HG03159 (cell line): ENCODE results near the gene GLI1.
"Not testable (repeated sequence)": the region's sequence is repeated elsewhere in the genome, so short reads cannot be mapped to it uniquely, and the experiment has no call there.

ENCODE experiments used
- ATAC-seq: cut with Tn5 transposase; IDR thresholded peaks from one replicate; pipeline ENCODE4 v1.9.1; 2021; ENCODE audit warnings: mild to moderate bottlenecking, moderate library complexity; ENCODE audit not compliant: unreplicated experiment

The GLI1 gene

DNA sequence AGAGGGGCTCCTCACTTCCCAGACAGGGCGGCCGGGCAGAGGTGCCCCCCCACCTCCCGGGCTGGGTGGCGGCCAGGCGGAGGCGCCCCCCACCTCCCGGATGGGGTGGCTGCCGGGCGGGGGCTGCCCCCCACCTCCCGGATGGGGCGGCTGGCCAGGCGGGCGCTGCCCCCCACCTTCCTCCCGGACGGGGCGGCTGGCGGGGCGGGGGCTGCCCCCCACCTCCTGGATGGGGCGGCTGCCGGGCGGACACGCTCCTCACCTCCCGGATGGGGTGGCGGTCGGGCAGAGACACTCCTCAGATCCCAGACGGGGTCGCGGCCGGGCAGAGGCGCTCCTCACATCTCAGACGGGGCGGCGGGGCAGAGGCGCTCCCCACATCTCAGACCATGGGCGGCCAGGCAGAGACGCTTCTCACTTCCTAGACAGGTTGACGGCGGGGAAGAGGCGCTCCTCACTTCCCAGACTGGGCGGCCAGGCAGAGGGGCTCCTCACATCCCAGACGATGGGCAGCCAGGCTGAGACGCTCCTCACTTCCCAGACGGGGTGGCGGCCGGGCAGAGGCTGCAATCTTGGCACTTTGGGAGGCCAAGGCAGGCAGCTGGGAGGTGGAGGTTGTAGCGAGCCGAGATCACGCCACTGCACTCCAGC lies 35.6 kb downstream of the GLI1 start:
- not testable (repeated sequence) for ATAC-seq

DNA sequence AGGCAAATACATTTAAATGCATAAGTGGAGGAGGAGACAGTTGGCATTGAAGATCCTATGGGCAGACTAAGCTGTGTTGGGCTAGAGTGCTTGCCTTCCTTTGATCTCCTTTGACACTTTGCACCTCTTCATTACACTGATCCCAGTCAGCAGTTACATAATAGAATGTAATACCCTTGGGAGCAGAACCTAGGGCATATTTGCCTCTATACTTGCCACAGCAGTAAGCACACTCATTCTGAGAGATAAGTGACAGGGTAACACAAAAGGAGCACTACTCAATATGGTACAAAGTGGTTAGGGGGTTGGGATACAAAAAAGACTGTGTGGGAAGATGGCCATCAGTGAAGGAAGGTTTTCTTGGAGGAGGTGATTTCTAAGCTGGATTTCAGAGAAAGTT lies 37.2 kb downstream of the GLI1 start:
- no peak for ATAC-seq

DNA sequence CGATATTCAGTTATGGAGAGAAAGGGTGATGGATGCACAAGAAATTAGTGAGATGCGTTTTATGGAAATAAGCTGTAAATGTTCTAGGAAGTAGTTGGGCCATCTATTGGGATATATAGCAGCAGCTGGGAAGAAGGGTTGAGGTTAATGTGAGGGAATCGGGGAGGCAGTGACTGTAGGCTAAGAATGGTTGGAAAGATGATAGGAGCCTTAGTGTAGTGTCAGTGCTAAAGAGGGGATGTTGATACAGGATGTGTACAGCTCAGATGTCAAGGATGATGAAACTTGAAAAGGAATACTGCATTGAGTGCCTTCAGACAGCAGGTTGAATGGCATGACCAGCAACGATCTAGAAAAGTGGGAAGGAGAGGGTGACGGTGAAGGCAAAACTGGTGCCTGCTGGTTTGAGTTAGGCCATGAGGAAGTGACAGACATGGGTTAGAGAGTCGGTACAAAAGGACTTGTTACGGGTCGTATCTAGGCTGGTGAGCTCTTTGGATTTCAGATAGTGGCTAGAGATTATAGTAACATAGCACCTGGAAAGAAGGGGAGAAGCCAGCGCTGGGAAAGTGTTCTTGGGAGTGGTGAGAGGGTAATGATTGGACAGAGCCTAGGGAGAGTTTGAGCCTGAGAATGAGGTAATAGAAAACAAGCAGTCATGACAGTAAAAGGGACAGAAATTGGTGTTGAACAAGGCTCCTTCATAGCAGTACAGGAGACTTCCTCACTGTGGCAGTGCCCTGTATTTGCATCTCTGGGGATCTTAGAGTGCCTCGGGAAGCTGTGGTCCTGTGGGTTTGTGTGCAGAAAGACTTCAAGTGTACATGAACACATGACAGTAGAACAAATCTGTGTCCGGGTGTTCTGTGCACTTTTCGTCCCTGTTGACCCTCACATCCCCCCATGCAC lies 37.9 kb downstream of the GLI1 start:
- no peak for ATAC-seq

DNA sequence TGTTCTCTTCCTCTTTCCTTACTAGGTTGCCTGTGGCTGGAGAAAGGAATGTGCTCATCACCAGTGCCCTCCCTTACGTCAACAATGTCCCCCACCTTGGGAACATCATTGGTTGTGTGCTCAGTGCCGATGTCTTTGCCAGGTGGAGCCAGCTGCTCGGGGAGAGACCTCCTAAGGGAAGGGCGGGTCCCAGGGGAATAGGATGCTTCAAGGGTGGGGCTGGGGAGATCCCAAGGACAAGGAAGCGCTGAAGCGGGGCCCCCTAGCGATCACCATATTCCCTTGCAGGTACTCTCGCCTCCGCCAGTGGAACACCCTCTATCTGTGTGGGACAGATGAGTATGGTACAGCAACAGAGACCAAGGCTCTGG lies 38.5 kb downstream of the GLI1 start:
- no peak for ATAC-seq

DNA sequence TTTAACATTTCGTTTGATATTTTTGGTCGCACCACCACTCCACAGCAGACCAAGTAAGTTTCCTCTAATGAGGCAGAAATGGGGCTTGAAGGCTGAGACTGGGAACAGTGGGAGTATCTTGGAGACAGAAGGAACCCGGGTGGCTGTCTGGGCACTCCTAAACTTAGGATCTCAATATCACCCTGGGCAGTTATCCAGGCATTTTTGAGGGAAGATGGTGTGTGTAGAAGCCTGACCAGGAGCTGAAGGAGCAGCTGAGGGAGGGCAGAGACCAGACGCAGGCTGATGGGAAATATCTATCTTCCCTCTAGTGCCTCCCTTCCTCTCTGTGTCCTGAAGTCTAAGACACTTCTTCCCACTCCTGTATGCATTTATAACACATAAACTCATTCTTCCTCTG lies 39.0 kb downstream of the GLI1 start:
- ATAC-seq: no peak

- no peak for ATAC-seq
Observed at GRCh38 chr12:57500213-57500612, 40.6 kb downstream of the GLI1 start.

DNA sequence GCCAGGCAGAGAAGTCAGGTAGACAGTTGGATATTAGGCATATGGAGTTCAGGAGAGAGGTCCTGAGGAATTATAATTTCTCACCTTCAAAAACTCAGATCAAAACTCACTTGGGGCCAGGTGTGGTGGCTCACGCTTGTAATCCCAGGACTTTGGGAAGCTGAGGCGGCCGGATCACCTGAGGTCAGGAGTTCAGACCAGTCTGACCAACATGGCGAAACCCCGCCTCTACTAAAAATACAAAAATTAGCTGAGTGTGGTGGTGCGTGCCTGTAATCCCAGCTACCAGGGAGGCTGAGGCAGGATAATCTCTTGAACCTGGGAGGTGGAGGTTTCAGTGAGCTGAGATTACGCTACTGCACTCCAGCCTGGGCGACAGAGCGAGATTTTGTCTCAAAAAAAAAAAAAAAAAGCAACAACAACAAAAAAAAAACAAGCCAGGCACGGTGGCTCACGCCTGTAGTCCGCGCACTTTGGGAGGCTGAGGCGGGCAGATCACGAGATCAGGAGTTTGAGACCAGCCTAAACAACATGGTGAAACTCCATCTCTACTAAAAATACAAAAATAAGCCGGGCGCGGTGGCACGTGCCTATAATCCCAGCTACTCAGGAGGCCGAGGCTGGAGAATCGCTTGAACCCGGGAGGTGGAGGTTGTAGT lies 42.9 kb downstream of the GLI1 start:
- ATAC-seq: not testable (repeated sequence)

- ATAC-seq: not testable (repeated sequence)
Observed at GRCh38 chr12:57506541-57506940, 47.0 kb downstream of the GLI1 start.

DNA sequence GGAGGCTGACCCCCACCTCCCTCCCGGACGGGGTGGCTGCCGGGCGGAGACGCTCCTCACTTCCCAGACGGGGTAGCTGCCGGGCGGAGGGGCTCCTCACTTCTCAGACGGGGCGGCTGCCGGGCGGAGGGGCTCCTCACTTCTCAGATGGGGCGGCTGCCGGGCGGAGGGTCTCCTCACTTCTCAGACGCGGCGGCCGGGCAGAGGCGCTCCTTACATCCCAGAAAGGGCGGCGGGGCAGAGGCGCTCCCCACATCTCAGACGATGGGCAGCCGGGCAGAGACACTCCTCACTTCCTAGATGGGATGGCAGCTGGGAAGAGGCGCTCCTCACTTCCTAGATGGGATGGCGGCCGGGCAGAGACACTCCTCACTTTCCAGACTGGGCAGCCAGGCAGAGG lies 48.2 kb downstream of the GLI1 start:
- ATAC-seq: not testable (repeated sequence)

GRCh38 chr12:57511161-57511560 lies 51.6 kb downstream of the GLI1 start:
- no peak for ATAC-seq

- ATAC-seq: no peak
Observed at GRCh38 chr12:57511588-57512325, 52.2 kb downstream of the GLI1 start.

DNA sequence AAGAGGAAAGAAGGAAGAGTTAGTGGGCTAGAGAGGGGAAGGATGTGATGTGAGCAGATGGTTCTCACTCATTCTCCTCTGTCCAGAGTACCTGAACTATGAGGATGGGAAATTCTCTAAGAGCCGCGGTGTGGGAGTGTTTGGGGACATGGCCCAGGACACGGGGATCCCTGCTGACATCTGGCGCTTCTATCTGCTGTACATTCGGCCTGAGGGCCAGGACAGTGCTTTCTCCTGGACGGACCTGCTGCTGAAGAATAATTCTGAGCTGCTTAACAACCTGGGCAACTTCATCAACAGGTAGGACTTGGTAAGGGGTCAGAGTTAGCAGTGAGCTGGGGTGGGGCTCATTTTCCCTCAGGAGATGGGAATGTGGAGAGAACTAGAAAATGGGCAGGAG lies 53.1 kb downstream of the GLI1 start:
- no peak for ATAC-seq

DNA sequence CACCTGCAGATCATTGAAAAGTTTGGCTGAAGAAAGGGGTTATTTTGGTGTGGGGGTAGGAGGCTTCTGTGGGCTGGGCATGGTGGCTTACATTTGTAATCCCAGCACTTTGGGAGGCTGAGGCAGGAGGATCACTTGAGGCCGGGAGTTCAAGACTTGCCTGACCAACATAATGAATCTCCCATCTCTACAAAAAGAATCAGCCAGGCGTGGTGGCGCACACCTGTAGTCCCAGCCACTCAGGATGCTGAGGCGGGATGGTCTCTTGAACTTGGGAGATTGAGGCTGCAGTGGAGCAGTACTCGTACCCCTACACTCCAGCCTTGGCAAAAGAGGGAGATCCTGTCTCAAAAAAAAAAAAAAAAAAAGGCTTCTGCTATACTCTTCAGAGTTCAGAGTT lies 53.7 kb downstream of the GLI1 start:
- ATAC-seq: no peak

DNA sequence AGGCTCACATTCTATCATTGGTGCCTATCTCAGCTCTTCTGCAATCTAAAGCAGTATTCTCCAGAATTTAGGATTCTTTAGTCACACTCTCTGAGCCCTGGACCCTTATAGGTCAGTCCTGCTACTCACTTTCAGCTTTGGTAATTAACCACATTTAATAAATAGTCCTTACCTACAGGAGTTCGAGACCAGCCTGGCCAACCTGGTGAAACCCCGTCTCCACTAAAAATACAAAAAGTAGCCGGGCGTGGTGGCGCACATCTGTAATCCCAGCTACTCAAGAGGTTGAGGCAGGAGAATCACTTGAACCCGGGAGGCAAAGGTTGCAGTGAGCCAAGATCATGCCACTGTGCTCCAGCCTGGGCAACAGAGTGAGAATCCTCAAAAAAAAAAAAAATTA lies 54.1 kb downstream of the GLI1 start:
- not testable (repeated sequence) for ATAC-seq

DNA sequence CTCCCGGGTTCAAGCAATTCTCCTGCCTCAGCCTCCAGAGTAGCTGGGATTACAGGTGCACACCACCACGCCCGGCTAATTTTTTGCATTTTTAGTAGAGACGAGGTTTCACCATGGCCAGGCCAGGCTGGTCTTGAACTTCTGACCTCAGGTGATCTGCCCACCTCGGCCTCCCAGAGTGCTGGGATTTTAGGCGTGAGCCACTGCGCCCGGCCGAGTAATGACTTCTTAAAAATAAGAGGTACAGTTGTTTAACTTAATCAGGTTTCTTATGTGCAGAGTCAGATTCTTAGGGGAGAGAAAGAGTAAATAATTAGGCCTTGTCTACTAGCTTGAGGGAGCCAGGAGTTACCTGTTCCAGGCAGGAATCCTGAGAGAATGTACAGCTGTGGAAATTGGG lies 54.7 kb downstream of the GLI1 start:
- ATAC-seq: not testable (repeated sequence)

- ATAC-seq: no peak
Observed at GRCh38 chr12:57514720-57515407, 55.3 kb downstream of the GLI1 start.

DNA sequence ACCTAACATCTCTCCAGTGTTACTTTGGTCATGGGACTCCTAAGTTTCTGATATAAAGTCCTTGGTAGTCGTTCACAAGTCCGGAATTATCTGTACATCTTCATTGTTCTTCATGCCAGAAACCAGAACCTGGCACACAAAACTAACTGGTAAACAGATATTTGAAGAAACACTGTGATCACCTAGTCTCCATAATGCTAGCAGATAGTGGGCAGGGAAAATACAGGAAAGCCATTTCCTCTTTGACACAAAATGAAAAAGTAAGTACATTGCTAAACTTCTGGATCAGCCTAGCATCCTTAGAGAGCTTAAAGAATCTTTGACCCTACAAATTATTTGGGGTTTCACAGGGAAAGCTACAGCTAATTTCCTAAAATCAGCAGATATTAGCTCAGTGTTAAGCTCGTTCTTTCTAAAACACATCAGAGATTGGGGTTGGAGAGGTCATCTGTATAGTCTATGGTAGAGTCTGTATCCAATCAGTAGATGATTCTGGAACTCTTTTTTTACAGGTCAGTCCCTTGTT lies 55.9 kb downstream of the GLI1 start:
- no peak for ATAC-seq

GRCh38 chr12:57515934-57516541 lies 56.5 kb downstream of the GLI1 start:
- ATAC-seq: no peak

- no peak for ATAC-seq
Observed at GRCh38 chr12:57516617-57517153, 57.1 kb downstream of the GLI1 start.

- no peak for ATAC-seq
Observed at GRCh38 chr12:57517187-57517586, 57.6 kb downstream of the GLI1 start.
